K562 (cell line): Measurements from ENCODE around the gene RPAP2. TPM values are rescaled to one million over a fixed set of nuclear protein-coding genes. Genes with fewer than 3 reads are reported as not detected.

ENCODE experiments used
- ATAC-seq: fragments of 200-7000 bp; cut with Tn5 transposase; 3 replicates; pipeline ENCODE4 v1.9.1; 2020; ENCODE audit warnings: moderate library complexity
- BruUV-seq: library from RNA; stranded (reverse); fragments of 400-500 nt; replicated peaks from 2 replicates; lab custom pipeline; 2021; lab: Mats Ljungman, UMichigan
- CTCF ChIA-PET: fragments of 300-600 bp; formaldehyde crosslinking; extraction: SDS; loops from one replicate; lab custom pipeline; 2021; ENCODE audit warnings: low intra/inter-chr PET ratio; lab: Yijun Ruan, JAX
- POLR2A ChIA-PET: fragments of 300-600, 350-650 bp; sonication (Branson Sonifier 250); formaldehyde crosslinking; extraction: SDS; loops from one replicate; lab custom pipeline; 2021; ENCODE audit warnings: antibody characterized with exemption, inconsistent platforms; lab: Yijun Ruan, JAX
- DNase-seq, 4 experiments: peaks; one replicate each; pipeline versions ENCODE4 v3.0.0 to v3.0.0-alpha.2; 2011 to 2018; ENCODE audit warnings: low spot score in 3 of 4, mixed read lengths in 3 of 4; ENCODE audit errors: extremely low read depth in 1 of 4
- FAIRE-seq: peaks from 2 replicates; lab custom pipeline; 2011; peaks lifted over from hg19 to GRCh38; lab: Jason Lieb, UNC
- H2AFZ ChIP-seq: 2 replicates; pipeline ENCODE4 v1.6.0; 2011; ENCODE audit warnings: low read depth, low read length, control low read depth, inconsistent platforms
- H3K27ac ChIP-seq: fragments of 200-600 bp; 3 replicates; pipeline ENCODE4 v1.8.0; 2011; ENCODE audit warnings: low read depth, mild to moderate bottlenecking, control low read depth, inconsistent platforms, low read length, moderate library complexity, mixed read lengths; ENCODE audit errors: extremely low read depth
- H3K27me3 ChIP-seq, 2 experiments: fragments of 300-600 bp in 1 of 2; 2 replicates in 1 of 2; 3 replicates in 1 of 2; pipeline versions ENCODE4 v1.6.0 to v1.8.0; 2011; ENCODE audit warnings: inconsistent platforms in 2 of 2, low read length in 2 of 2, mild to moderate bottlenecking in 1 of 2, mixed read lengths in 1 of 2, moderate library complexity in 1 of 2; ENCODE audit not compliant: control insufficient read depth in 2 of 2, insufficient read depth in 2 of 2
- H3K36me3 ChIP-seq: fragments of 300-600 bp; 3 replicates; pipeline ENCODE4 v1.8.0; 2011; ENCODE audit warnings: mild to moderate bottlenecking, low read length, inconsistent platforms; ENCODE audit not compliant: control insufficient read depth, insufficient read depth
- H3K4me1 ChIP-seq, 2 experiments: fragments of 200-600 bp in 1 of 2; replicated peaks in 1 of 2; 2 replicates in 1 of 2; 3 replicates in 1 of 2; pipeline versions ENCODE4 v1.5.1 to v1.8.0; 2011; ENCODE audit warnings: inconsistent platforms in 2 of 2, low read length in 2 of 2, mild to moderate bottlenecking in 1 of 2, mixed read lengths in 1 of 2, moderate library complexity in 1 of 2; ENCODE audit not compliant: control insufficient read depth in 2 of 2, insufficient read depth in 2 of 2
- H3K4me2 ChIP-seq: 2 replicates; pipeline ENCODE4 v1.6.1; 2011; ENCODE audit warnings: low read length, control low read depth, inconsistent platforms, mixed read lengths; ENCODE audit not compliant: insufficient read depth
- H3K4me3 ChIP-seq: fragments of 200-600 bp; sonication (generic), shearing (Covaris generic); 2 replicates; pipeline ENCODE4 v1.5.1; 2016; ENCODE audit warnings: control low read depth, inconsistent platforms
- H3K79me2 ChIP-seq: fragments of 200-600 bp; 3 replicates; pipeline ENCODE4 v1.8.0; 2011; ENCODE audit warnings: low read length, inconsistent platforms; ENCODE audit not compliant: control insufficient read depth, insufficient read depth
- H3K9ac ChIP-seq, 2 experiments: 2 replicates each; pipeline versions ENCODE4 v1.6.0 to v1.6.1; 2011; ENCODE audit warnings: low read depth in 2 of 2, low read length in 2 of 2, control low read depth in 1 of 2, inconsistent platforms in 1 of 2, mild to moderate bottlenecking in 1 of 2, mixed read lengths in 1 of 2; ENCODE audit not compliant: insufficient read depth in 1 of 2
- H3K9me1 ChIP-seq: one replicate; pipeline ENCODE4 v1.6.0; 2011; ENCODE audit warnings: inconsistent platforms, mild to moderate bottlenecking, low read length, moderate library complexity; ENCODE audit not compliant: control insufficient read depth, insufficient read depth
- H3K9me3 ChIP-seq: replicated peaks from 2 replicates; pipeline ENCODE4 v1.5.1; 2011; ENCODE audit warnings: low read depth, low read length, inconsistent platforms; ENCODE audit not compliant: control insufficient read depth, insufficient read depth
- H4K20me1 ChIP-seq: replicated peaks from 2 replicates; pipeline ENCODE4 v1.6.1; 2011; ENCODE audit warnings: low read length, inconsistent platforms, mixed read lengths; ENCODE audit not compliant: control insufficient read depth, insufficient read depth
- BRD9 ChIP-seq: fragments of 450-650 bp; IDR thresholded peaks from 2 replicates; pipeline ENCODE4 v1.6.1; 2018; ENCODE audit warnings: low read depth; ENCODE audit not compliant: partially characterized antibody
- CCAR2 ChIP-seq: fragments of 200-400 bp; formaldehyde crosslinking; IDR thresholded peaks from 2 replicates; pipeline ENCODE4 v1.6.1; 2017; ENCODE audit warnings: mild to moderate bottlenecking, low read depth, low read length
- CTBP1 ChIP-seq: fragments of 450-650 bp; IDR thresholded peaks from 2 replicates; pipeline ENCODE4 v1.6.1; 2016; ENCODE audit warnings: borderline replicate concordance
- IFI16 ChIP-seq: fragments of 250-450 bp; sonication (Bioruptor Pico); IDR thresholded peaks from 2 replicates; pipeline ENCODE4 v2.1.2; 2022; ENCODE audit warnings: mild to moderate bottlenecking, inconsistent platforms
- RBFOX2 ChIP-seq: fragments of 200-400 bp; formaldehyde crosslinking; IDR thresholded peaks from 2 replicates; pipeline ENCODE4 v1.6.1; 2017; ENCODE audit warnings: low read depth, mild to moderate bottlenecking, low read length, moderate library complexity
- SP1 ChIP-seq: sonication (generic); formaldehyde crosslinking; IDR thresholded peaks from 2 replicates; pipeline ENCODE4 v1.8.1; 2022; ENCODE audit warnings: mild to moderate bottlenecking, missing genetic modification reagents
- SPI1 ChIP-seq: IDR thresholded peaks from 2 replicates; pipeline ENCODE4 v1.6.1; 2011; ENCODE audit warnings: low read depth, low read length, control low read depth, borderline replicate concordance
- XRCC5 ChIP-seq: fragments of 200-400 bp; formaldehyde crosslinking; IDR thresholded peaks from 2 replicates; pipeline ENCODE4 v1.6.1; 2017; ENCODE audit warnings: low read depth, mild to moderate bottlenecking, low read length
- WGBS: fragments of 100-300 bp; shearing (Covaris generic); methylation state at CpG from one replicate; pipeline ENCODE4 v1.1.6; 2016; ENCODE audit warnings: low coverage, mixed read lengths; ENCODE audit not compliant: insufficient coverage; ENCODE audit errors: missing lambda C conversion rate; 5-methylcytosine and 5-hydroxymethylcytosine counted together
- in situ Hi-C: fragments of 300-500 bp; cut with MboI; formaldehyde crosslinking; loops from 4 replicates; pipeline ENCODE4 v1.15.0; 2018; ENCODE audit warnings: inconsistent platforms, mixed read lengths
- intact Hi-C: fragments of 100-400 bp; cut with micrococcal nuclease; formaldehyde crosslinking; loops from 2 replicates; pipeline ENCODE4 v1.14.2; 2022
- polyA plus RNA-seq, 8 experiments: library from polyadenylated mRNA; depleted of rRNA in 4 of 8; stranded (reverse) in 5 of 8; unstranded in 3 of 8; fragments of >200 nt; fragmentation: Nextera tagmentation in 2 of 8; fragmentation: Illumina TruSeq in 1 of 8; extraction: Ambion mirVana in 2 of 8; extraction: Trizol in 1 of 8; gene quantifications; 2 replicates each; pipeline versions ENCODE4 v1.2.1 to v1.2.3, GENCODE V29; 2011 to 2014; ENCODE audit warnings: inconsistent platforms in 1 of 8, missing spikeins in 1 of 8
- total RNA-seq, 7 experiments: library from RNA; depleted of rRNA in 6 of 7; stranded (reverse); fragments of >200 nt in 6 of 7; fragmentation: Illumina TruSeq in 2 of 7; extraction: Trizol in 2 of 7; gene quantifications; 2 replicates each; pipeline versions ENCODE4 v1.2.1 to v1.2.3, GENCODE V29; 2011 to 2021; ENCODE audit warnings: low replicate concordance in 1 of 7
- TF ChIP-seq, protein P1 (sequence below): IDR thresholded peaks from 2 replicates; pipeline ENCODE4 v1.6.1; 2012; ENCODE audit warnings: low read depth, low read length, improper control_type of control experiment, borderline replicate concordance

Gene RPAP2
- total and polyA plus RNA-seq, 9 of the 15 experiments (the other 6 are each of a cell fraction or from before 2014, with no cell fraction given): 6.2 to 41.7 (median 28.7) TPM

DNA sequence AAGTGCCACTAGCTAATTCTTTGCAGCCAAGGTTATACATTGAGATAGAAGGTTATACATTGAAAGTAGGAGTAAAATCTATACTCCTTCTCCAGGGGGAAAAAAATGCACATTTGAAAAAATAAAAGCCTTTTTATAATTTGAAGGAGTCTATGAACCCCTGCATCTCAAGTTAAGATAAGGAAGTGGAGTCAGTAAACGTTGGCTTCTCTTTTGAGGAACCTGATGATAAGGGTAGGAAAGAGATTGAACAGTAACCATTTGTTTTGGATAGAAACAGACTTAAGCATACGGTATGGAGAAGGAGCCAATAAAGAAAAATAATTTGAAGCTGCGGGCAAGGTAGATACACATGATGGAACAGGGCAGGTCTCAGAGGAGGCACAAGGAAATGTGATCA, 64.1 kb downstream of the RPAP2 start:
- H3K9ac ChIP-seq: no peak overlapping the region
- H3K4me3 ChIP-seq: no peak overlapping the region
- H3K27me3 ChIP-seq: no peaks in the 10 kb centered on the region
- BruUV-seq: no TSS peak
- ChIA-PET POLR2A (interaction anchor here (0.5 kb wide), 1 partner anchor 90 kb away, joined by 3 read pairs; no protein-coding TSS in a partner anchor), CTCF (no interaction called here)
- no peaks in the 10 kb centered on the region for H3K79me2 ChIP-seq
- no peak for DNase-seq
- no peak for FAIRE-seq
- no peaks in the 10 kb centered on the region; a peak in 1 of 5 replicates for H3K4me1 ChIP-seq
- H3K4me2 ChIP-seq: no peak overlapping the region
- peaks cover 10% of the 10 kb centered on the region; the same call in 2 of the 3 replicates for H3K36me3 ChIP-seq
- 30% methylated on average over 3 of the region's 3 CpGs for WGBS
- H2AFZ ChIP-seq: no peak overlapping the region
- ATAC-seq: no peak; the same call in 2 of the 3 replicates
- no peaks in the 10 kb centered on the region for H3K9me3 ChIP-seq
- H3K9me1 ChIP-seq: no peaks in the 10 kb centered on the region
- intact Hi-C loops: no loop called here
- TF ChIP-seq XRCC5 (no peak), CCAR2 (no peak), BRD9 (no peak), IFI16 (no peak), SPI1 (peak; percentile 60; the same call in 1 of the 2 replicates), SP1 (no peak)
- in situ Hi-C loops: no loop called here
- no peaks in the 10 kb centered on the region for H4K20me1 ChIP-seq
- no peak overlapping the region for H3K27ac ChIP-seq

DNA sequence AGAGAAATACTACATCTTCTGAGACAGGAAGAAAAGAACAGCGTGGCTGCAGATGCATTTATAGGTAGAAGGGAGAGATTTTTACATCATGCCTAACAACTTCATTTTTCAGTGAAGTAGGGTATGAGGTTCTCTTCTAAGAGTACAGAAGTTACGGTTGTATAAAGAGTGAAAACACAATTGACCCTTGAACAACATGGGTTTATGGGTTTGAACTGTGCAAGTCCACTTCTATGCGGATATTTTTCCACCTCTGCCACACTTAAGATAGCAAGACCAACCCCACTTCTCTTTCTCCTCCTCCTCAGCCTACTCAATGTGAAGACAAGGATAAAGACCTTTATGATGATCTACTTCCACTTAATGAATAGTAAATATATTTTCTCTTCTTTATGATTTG, 64.5 kb downstream of the RPAP2 start:
- ChIA-PET CTCF (no interaction called here), POLR2A (no interaction called here)
- no peak for FAIRE-seq
- Histone ChIP-seq H3K27me3 (no peaks in the 10 kb centered on the region), H3K79me2 (no peaks in the 10 kb centered on the region), H3K36me3 (peaks cover 9% of the 10 kb centered on the region; the same call in 2 of the 3 replicates), H3K9ac (no peak overlapping the region), H4K20me1 (no peaks in the 10 kb centered on the region), H3K4me3 (no peak overlapping the region), H3K9me3 (no peaks in the 10 kb centered on the region), H3K9me1 (no peaks in the 10 kb centered on the region), H3K4me1 (no peaks in the 10 kb centered on the region; a peak in 1 of 5 replicates), H2AFZ (no peak overlapping the region), H3K4me2 (no peak overlapping the region), H3K27ac (no peak overlapping the region)
- WGBS: 59% methylated on average over 3 of the region's 3 CpGs
- in situ Hi-C loops: no loop called here
- intact Hi-C loops: no loop called here
- BruUV-seq: no TSS peak
- TF ChIP-seq CTBP1: no peak
- TF ChIP-seq BRD9: no peak
- TF ChIP-seq, protein P1, sequence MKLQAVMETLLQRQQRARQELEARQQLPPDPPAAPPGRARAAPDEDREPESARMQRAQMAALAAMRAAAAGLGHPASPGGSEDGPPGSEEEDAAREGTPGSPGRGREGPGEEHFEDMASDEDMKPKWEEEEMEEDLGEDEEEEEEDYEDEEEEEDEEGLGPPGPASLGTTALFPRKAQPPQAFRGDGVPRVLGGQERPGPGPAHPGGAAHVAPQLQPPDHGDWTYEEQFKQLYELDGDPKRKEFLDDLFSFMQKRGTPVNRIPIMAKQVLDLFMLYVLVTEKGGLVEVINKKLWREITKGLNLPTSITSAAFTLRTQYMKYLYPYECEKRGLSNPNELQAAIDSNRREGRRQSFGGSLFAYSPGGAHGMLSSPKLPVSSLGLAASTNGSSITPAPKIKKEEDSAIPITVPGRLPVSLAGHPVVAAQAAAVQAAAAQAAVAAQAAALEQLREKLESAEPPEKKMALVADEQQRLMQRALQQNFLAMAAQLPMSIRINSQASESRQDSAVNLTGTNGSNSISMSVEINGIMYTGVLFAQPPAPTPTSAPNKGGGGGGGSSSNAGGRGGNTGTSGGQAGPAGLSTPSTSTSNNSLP: no peak
- no peak for TF ChIP-seq RBFOX2
- DNase-seq: no peak
- ATAC-seq: no peak
